ENCODE data around the gene RSRP1.

GRCh38 chr1:25238046-25238445 lies 9.2 kb downstream of the RSRP1 start:
- TF ChIP-seq MAX (IDR thresholded peaks at IDR 0.05; ENCODE audit: low read depth, low read length) (no peak), CTCF (IDR thresholded peaks at IDR 0.05; ENCODE audit: low read depth, low read length) (no peak)

All from NB4 (cell line).